GM19193 (cell line): ENCODE measurements around the gene PRXL2A.

Source experiments
- POLR2A ChIP-seq: IDR thresholded peaks from 4 replicates; pipeline ENCODE4 v1.6.1; 2011; ENCODE audit not compliant: insufficient read depth, insufficient read length; ENCODE audit errors: extremely low read depth

Gene PRXL2A

DNA sequence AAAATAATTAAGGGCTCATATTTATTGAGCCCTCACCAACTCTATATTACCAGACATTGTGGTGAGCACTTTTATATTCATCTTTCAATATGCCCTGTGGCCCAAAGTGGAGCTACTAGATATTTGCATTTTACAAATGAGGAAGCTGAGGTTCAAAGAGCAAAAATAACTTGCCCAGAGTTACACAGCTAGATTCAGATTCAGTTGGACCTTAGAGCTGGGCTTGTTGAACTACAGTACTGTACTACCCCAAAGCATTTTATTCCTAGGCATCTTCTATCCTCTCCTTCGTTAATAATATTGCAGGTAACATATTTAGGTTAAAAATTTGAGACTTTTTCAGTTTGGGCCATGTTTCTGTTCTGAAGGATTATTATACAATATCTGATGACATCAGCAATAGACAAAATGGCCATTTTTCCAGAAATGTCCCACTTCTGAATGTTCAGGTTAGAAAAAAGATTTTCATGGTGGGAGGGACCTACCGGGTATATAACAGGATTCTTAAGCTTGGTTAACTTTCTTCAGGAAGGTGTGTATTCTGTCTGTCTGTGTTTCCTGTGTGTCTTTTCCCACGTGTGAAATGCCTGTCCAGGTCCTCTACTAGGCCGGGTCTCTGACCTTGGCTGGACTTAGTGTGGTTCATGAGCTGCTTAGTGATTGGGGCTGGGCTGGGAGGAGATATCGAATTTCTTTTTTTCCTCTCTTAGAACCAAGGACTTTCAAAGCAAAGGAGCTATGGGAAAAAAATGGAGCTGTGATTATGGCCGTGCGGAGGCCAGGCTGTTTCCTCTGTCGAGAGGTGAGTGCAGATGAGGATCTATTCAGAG lies 13.6 kb downstream of the PRXL2A start:
- no peak for TF ChIP-seq POLR2A

- no peak for TF ChIP-seq POLR2A
Measured at GRCh38 chr10:80425901-80426300, 17.6 kb downstream of the PRXL2A start.

- TF ChIP-seq POLR2A = no peak
Measured at GRCh38 chr10:80427541-80427940, 19.2 kb downstream of the PRXL2A start.

DNA sequence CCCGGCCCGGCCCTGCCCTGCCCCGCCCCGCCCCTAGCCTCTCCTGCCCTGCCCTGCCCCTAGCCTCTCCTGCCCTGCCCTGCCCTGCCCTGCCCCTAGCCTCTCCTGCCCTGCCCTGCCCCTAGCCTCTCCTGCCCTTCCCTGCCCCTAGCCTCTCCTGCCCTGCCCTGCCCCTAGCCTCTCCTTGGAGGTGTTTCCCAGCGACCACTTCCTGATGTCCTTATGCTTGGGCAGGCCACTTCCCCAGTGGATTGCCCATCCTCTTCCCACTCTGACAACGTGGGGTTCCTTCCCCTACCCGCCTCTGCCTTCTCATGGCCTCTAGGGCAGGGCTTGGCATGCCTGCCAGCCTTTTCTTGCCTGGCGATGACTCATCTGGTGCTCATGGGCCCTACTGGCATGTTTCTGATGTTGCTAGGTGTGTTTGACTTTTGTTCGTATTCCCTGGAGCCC lies 21.2 kb downstream of the PRXL2A start:
- no peak for TF ChIP-seq POLR2A

GRCh38 chr10:80433134-80433533 lies 24.8 kb downstream of the PRXL2A start:
- TF ChIP-seq POLR2A = no peak

- TF ChIP-seq POLR2A = no peak
Measured at GRCh38 chr10:80436446-80437098, 28.2 kb downstream of the PRXL2A start.

- TF ChIP-seq POLR2A = no peak
Measured at GRCh38 chr10:80437227-80437626, 28.9 kb downstream of the PRXL2A start.

- TF ChIP-seq POLR2A = no peak
Measured at GRCh38 chr10:80441831-80442230, 33.5 kb downstream of the PRXL2A start.

GRCh38 chr10:80442879-80443278 lies 34.5 kb downstream of the PRXL2A start:
- TF ChIP-seq POLR2A = no peak

- TF ChIP-seq POLR2A = no peak
Measured at GRCh38 chr10:80443531-80443974, 35.2 kb downstream of the PRXL2A start.

- TF ChIP-seq POLR2A = no peak
Measured at GRCh38 chr10:80444124-80444523, 35.8 kb downstream of the PRXL2A start.

DNA sequence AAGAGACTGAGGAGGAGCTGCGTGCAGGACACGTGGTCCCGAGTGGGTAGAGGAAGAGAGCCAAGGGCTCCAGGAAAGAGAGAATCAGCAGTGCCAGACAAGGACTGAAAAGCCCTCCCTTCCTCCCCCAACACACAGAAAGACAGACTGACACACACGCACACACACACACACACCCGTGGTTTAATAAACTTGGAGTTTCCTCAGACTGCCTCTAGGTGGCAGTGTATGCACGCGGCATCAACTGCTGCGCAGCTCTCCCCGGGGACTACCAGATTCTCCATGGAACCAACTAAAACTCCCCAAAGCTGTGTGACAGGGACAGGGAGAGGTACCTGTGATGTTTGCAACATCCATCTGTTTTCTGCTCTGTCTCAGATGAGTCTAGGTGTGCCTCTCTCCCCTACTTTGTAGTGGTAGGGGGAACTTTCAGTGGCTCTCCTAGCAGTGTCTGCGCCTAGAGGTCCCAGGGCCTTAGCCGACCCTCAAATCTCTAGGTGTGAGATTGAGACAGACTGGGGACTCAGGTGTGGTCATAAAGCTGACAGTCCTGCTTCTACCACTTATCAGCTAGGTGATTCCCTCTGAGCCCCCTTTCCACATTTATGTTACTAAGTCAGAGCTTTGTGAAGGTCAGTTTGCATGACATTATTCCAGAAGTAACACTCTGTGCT lies 36.4 kb downstream of the PRXL2A start:
- TF ChIP-seq POLR2A = no peak

GRCh38 chr10:80447436-80448190 lies 39.3 kb downstream of the PRXL2A start:
- no peak for TF ChIP-seq POLR2A

- TF ChIP-seq POLR2A = no peak
Measured at GRCh38 chr10:80448209-80448942, 40.0 kb downstream of the PRXL2A start.
